Measurements from ENCODE around the gene MAP3K13. TPM values are rescaled to one million over a fixed set of nuclear protein-coding genes. Genes with fewer than 3 reads are reported as not detected.

Gene MAP3K13
- total and polyA plus RNA-seq, 2 of the 13 experiments (the other 11 are each of a cell fraction or from before 2014, with no cell fraction given), result 24.2 to 26.5 TPM

GRCh38 chr3:185498503-185499396 lies 135.8 kb downstream of the MAP3K13 start, which contains the start of gene TMEM41A (continued):
- TF ChIP-seq ZNF629 (CRISPR knock-in tag; conservative IDR thresholded peaks at IDR 0.05) (no peak), ZNF792 (CRISPR knock-in tag; IDR thresholded peaks at IDR 0.05) (0 out of 2 replicates have a peak, but pooled peaks have one; percentile 72), HINFP (CRISPR knock-in tag; IDR thresholded peaks at IDR 0.05; ENCODE audit: low read depth) (no peak; the same call in 1 of the 2 replicates), ZNF407 (CRISPR knock-in tag; IDR thresholded peaks at IDR 0.05; ENCODE audit: not compliant biosample characterization) (peak; percentile 89), SNAPC5 (CRISPR knock-in tag; IDR thresholded peaks at IDR 0.05; ENCODE audit: borderline replicate concordance) (no peak), PHF21A (CRISPR knock-in tag; IDR thresholded peaks at IDR 0.05) (peak; percentile 69), ZNF230 (CRISPR knock-in tag; IDR thresholded peaks at IDR 0.05) (peak; percentile 89; the same call in 1 of the 2 replicates), PAF1 (CRISPR knock-in tag; IDR thresholded peaks at IDR 0.05) (no peak), ATF6 (CRISPR knock-in tag; conservative IDR thresholded peaks at IDR 0.05) (no peak), USF2 (IDR thresholded peaks at IDR 0.05; ENCODE audit: low read depth, low read length) (no peak; the same call in 1 of the 2 replicates), USF2 (CRISPR knock-in tag; IDR thresholded peaks at IDR 0.05; ENCODE audit: borderline replicate concordance) (peak; percentile 22; the same call in 1 of the 2 replicates)

All from HepG2 (cell line).